Measurements from ENCODE around the gene SIRT6. TPM values are rescaled to one million over a fixed set of nuclear protein-coding genes. Genes with fewer than 3 reads are reported as not detected.
A peak's percentile ranks its signal among the peaks of the same experiment; 100 is the strongest.
"Not testable (repeated sequence)": the region's sequence is repeated elsewhere in the genome, so short reads cannot be mapped to it uniquely, and the experiment has no call there.

The SIRT6 gene
- total and polyA plus RNA-seq, 10 donors: 15.9 to 39.8 (median 29.9) TPM

DNA sequence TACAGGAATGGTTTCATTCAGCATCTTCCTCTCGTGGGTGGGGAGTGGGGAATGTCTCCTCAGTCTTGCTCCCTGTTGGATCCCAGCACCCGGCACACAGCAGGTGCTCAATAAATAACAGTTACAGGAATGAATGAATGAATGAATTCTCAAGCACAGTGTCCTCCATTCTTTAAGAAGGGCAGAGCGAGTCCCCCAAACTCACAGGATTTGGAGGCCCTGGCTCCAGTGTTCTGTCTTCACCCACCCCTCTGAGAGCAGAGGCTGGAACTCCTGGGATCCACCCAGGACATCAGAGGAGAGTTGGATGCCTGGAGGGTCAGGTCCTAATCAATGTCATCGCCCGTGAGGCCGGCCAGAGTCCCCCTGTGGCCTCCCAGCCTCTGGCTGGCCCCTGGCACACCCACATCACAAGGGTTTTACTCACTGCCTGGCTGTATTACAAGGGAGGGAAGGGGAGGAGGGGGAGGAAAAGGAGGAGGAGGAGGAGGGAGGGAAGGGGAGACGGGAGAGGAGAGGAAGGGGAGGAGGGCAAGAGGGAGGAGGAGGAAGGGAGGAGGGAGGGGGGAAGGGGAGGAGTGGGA is 37.6 kb downstream of the SIRT6 start:
- H3K4me3 ChIP-seq: no peak overlapping the region
- TF ChIP-seq POLR2A (IDR thresholded peaks at IDR 0.05) (no peak), CTCF (IDR thresholded peaks at IDR 0.05 in 8 of 11, conservative IDR thresholded peaks at IDR 0.05 in 3 of 11) (no peak), POLR2AphosphoS5 (IDR thresholded peaks at IDR 0.05) (no peak)
- H3K36me3 ChIP-seq: no peaks in the 10 kb centered on the region
- no peak for DNase-seq
- peaks cover 0 to 36% (median 0%) of the 10 kb centered on the region in 7 donors for H3K27me3 ChIP-seq (replicated peaks in 1 of 7)
- intact Hi-C loops (cut with DNase I; ENCODE audit: low total_unique reads): no loop called here
- peak overlapping the region in 3 of 8 donors; percentile 33 to 74 (median 71) for H3K27ac ChIP-seq
- 29 to 54% (median 44%) methylated on average over 5 to 7 of the region's 7 CpGs for WGBS, 5 donors
- H3K9me3 ChIP-seq: no peaks in the 10 kb centered on the region
- peaks cover 6 to 13% (median 10%) of the 10 kb centered on the region in 6 donors for H3K4me1 ChIP-seq

DNA sequence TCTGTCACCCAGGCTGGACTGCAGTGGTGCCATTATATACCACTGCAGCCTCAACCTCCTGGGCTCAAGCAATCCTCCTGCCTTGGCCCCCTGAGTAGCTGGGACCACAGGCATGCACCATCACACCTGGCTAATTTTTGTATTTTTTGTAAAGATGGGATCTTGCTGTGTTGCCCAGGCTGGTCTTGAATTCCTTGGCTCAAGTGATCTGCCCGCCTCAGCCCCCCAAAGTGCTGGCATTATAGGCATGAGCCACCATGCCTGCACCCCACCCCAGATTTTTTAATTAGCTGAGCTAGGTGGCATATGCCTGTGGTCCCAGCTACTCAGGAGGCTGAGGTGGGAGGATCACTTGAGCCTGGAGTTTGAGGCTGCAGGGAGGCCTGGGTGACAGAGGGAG is 39.4 kb downstream of the SIRT6 start:
- H3K4me3 ChIP-seq; H3K36me3 ChIP-seq; DNase-seq; intact Hi-C loops (cut with DNase I; ENCODE audit: low total_unique reads); H3K27ac ChIP-seq; H3K9me3 ChIP-seq: not testable (repeated sequence)
- 30 to 96% (median 89%) methylated on average over 1 of the region's 1 CpG for WGBS, 5 donors
- peaks cover 6 to 17% (median 12%) of the 10 kb centered on the region in 6 donors for H3K4me1 ChIP-seq
- peaks cover 0 to 30% (median 0%) of the 10 kb centered on the region in 7 donors for H3K27me3 ChIP-seq (replicated peaks in 1 of 7)

DNA sequence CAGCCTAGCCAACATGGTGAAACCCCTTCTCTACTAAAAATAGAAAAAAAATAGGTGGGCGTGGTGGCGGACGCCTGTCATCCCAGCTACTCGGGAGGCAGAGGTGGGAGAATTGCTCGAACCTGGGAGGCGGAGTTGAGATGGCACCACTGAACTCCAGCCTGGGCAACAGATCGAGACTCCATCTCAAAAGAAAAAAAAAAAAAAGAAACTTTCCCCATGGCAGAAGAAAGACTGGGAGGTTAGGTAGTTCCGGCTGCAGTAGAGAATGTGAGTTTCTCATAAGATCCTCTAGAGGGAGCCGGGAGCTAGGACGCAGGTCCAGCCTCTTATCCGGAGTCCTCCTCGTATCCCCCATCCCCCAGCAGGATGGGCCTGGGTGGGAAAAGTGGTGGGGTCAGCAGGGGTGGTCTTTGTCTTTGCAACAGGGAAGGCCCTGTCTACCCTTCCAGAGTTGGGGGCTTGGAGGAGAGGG is 42.1 kb downstream of the SIRT6 start:
- H3K36me3 ChIP-seq: no peaks in the 10 kb centered on the region
- intact Hi-C loops (cut with DNase I; ENCODE audit: low total_unique reads): no loop called here
- 18 to 27% (median 22%) methylated on average over 12 of the region's 12 CpGs for WGBS, 5 donors
- peak; percentile 77 for DNase-seq
- peaks cover 6 to 17% (median 11%) of the 10 kb centered on the region in 6 donors for H3K4me1 ChIP-seq
- no peaks in the 10 kb centered on the region for H3K9me3 ChIP-seq
- H3K27ac ChIP-seq: peak overlapping the region in 1 of 8 donors; percentile 3
- peak overlapping the region in 1 of 8 donors; percentile 24 for H3K4me3 ChIP-seq
- TF ChIP-seq POLR2A (IDR thresholded peaks at IDR 0.05): no peak
- peak in 7 of 11 experiments; percentile 28 to 53 (median 41) for TF ChIP-seq CTCF (IDR thresholded peaks at IDR 0.05 in 8 of 11, conservative IDR thresholded peaks at IDR 0.05 in 3 of 11)
- H3K27me3 ChIP-seq (replicated peaks in 1 of 7): peaks cover 0 to 14% (median 0%) of the 10 kb centered on the region in 7 donors

GRCh38 chr19:4139614-4140236 is 42.6 kb downstream of the SIRT6 start:
- WGBS, 5 donors: 31 to 34% (median 31%) methylated on average over 14 of the region's 14 CpGs
- Histone ChIP-seq H3K27me3 (replicated peaks in 1 of 7) (peaks cover 0 to 10% (median 0%) of the 10 kb centered on the region in 7 donors), H3K4me1 (peaks cover 6 to 17% (median 11%) of the 10 kb centered on the region in 6 donors), H3K4me3 (peak overlapping the region in 1 of 8 donors; percentile 24), H3K9me3 (no peaks in the 10 kb centered on the region), H3K36me3 (no peaks in the 10 kb centered on the region), H3K27ac (no peak overlapping the region)
- intact Hi-C loops (cut with DNase I; ENCODE audit: low total_unique reads): loop anchor here (5.0 kb wide), 1 partner anchor 152 kb away; the partner anchor contains the start of gene EEF2
- peak; percentile 96 for DNase-seq
- TF ChIP-seq POLR2AphosphoS5 (IDR thresholded peaks at IDR 0.05) (peak in 2 of 3 donors; percentile 49 to 53), CTCF (IDR thresholded peaks at IDR 0.05 in 8 of 11, conservative IDR thresholded peaks at IDR 0.05 in 3 of 11) (peak; percentile 77 to 93 (median 85)), POLR2A (IDR thresholded peaks at IDR 0.05) (no peak)

Measured in spleen (tissue), 11 donors.